HG02763 (cell line): ENCODE results near the gene COMT.

Experiments used
- ATAC-seq: cut with Tn5 transposase; IDR thresholded peaks from one replicate; pipeline ENCODE4 v1.9.1; 2021; ENCODE audit warnings: mild to moderate bottlenecking, moderate library complexity; ENCODE audit not compliant: unreplicated experiment

The COMT gene

DNA sequence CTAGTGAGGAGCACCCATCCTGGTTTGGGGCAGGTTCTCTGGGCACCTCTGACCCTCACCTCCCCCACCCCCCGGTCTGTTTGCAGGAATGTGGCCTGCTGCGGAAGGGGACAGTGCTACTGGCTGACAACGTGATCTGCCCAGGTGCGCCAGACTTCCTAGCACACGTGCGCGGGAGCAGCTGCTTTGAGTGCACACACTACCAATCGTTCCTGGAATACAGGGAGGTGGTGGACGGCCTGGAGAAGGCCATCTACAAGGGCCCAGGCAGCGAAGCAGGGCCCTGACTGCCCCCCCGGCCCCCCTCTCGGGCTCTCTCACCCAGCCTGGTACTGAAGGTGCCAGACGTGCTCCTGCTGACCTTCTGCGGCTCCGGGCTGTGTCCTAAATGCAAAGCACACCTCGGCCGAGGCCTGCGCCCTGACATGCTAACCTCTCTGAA is 26.9 kb downstream of the COMT start:
- ATAC-seq = no peak

DNA sequence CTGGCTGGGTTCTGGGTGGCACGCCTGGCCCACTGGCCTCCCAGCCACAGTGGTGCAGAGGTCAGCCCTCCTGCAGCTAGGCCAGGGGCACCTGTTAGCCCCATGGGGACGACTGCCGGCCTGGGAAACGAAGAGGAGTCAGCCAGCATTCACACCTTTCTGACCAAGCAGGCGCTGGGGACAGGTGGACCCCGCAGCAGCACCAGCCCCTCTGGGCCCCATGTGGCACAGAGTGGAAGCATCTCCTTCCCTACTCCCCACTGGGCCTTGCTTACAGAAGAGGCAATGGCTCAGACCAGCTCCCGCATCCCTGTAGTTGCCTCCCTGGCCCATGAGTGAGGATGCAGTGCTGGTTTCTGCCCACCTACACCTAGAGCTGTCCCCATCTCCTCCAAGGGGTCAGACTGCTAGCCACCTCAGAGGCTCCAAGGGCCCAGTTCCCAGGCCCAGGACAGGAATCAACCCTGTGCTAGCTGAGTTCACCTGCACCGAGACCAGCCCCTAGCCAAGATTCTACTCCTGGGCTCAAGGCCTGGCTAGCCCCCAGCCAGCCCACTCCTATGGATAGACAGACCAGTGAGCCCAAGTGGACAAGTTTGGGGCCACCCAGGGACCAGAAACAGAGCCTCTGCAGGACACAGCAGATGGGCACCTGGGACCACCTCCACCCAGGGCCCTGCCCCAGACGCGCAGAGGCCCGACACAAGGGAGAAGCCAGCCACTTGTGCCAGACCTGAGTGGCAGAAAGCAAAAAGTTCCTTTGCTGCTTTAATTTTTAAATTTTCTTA is 27.8 kb downstream of the COMT start:
- no peak for ATAC-seq

DNA sequence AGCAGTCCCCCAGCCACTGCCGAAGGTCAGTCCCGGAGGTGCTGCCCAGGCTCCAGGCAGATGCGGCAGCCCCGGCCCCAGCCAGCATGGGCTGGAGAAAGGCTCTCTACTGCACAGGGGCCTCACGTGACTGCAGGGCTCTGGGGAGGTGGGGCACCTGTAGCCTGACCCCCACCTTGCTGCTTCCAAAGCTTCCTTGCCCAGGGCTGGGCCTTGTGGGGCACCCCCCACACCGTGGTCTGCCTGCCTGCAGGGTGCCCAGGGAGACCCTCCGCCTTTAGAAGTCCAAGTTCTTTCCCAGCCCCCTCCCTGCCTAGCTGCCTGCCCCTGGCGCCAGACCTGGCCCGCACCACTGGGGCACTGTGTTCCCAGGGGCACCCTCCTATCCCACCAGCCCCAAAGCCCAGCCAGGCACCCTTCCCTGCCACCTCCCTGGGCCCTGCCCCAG is 28.5 kb downstream of the COMT start:
- no peak for ATAC-seq

DNA sequence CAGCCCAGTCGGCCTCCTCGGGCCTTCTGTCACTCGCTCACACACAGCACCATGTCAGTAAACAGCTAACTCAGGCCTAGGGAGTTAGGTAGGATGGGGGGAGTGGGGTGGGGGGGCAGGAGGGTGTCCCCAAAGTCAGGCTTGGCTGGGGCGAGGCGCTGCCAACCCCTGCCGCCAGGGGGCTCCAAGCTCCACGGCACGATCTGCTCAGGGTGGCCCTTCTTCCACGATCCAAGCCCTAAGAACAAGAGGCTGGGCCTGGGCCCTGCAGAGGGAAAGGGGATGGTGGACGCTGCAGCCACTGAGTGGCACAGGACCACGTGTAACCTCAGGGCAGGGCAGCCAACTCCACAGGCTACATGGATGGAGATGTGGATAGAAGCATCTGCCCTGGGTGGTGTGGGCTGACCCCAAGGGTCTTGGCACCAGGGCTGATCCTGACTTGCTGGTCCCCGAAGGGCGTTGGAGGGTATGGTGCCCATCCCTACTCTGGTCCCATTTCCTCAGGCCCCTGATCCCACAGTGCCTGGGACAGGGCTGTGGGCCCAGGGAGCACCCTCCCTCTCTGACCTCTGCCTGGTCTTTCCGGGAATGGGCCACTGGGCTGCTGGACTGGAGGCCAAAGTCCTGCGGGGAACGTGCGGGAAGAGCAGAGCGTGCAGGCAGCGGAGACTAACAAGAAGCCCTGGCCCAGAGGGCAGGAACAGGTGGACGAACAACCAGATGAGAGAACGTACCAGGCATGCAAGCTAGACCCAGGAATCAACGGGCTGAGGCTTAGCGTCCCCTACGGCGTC is 29.1 kb downstream of the COMT start:
- no peak for ATAC-seq

DNA sequence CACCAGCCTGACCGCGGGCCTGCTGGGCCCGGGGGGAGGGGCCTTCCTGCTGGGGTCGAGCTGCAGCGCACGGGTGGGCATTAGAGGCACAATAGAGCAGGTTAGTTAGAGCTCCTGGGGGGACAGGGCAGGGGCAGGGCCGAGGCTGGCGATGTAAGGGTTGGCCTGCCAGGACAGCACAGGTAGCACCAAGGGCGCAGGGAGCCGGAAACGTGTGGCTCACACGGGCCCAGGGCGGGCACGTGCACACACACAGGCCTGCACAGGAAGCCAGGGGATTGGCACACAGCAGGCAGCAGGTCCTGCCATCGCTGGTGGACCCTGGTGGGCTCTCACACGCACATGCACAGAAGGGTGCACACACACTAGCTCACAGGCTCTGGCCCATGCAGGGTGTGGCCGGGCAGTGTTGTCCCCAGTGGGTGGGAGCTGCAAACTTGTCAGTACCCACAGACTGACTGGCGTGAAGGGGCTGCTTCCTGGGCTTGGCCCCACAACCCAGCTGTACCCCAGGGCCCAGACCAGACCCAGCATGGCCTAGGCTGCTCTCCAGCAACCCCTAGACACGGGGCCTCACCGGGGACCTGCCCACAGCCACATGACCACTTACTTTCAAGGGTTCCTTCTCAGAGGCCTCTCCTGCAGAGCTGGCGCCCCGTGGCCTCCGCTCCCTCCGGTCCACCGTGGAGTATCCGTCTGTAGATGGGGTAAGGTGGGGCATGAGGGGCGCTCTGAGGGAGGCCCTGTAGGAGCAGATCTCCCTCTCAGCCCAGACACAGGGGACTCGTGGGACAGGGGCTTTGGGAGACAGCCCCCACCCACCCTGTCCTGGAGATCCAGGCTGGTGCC is 29.9 kb downstream of the COMT start:
- ATAC-seq = no peak

DNA sequence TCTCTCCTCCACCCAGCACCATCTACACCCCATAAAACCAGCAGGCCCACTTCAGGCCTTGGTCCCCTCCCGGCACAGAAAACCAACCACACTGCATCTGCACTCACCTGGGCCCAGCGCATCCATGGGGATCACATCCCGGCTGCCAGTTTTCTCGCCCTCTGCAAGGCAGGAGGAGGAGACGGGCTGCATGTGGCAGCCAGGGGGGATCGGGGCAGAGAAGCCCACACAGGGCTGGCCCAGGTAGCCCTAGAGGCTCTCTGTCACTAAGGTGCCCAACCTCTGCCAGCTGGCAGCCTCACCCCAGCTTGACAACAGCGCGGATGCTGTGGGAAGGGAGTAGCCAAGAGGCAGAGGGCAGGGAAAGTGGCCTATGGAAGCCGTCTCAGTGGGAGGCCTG is 30.7 kb downstream of the COMT start:
- no peak for ATAC-seq

DNA sequence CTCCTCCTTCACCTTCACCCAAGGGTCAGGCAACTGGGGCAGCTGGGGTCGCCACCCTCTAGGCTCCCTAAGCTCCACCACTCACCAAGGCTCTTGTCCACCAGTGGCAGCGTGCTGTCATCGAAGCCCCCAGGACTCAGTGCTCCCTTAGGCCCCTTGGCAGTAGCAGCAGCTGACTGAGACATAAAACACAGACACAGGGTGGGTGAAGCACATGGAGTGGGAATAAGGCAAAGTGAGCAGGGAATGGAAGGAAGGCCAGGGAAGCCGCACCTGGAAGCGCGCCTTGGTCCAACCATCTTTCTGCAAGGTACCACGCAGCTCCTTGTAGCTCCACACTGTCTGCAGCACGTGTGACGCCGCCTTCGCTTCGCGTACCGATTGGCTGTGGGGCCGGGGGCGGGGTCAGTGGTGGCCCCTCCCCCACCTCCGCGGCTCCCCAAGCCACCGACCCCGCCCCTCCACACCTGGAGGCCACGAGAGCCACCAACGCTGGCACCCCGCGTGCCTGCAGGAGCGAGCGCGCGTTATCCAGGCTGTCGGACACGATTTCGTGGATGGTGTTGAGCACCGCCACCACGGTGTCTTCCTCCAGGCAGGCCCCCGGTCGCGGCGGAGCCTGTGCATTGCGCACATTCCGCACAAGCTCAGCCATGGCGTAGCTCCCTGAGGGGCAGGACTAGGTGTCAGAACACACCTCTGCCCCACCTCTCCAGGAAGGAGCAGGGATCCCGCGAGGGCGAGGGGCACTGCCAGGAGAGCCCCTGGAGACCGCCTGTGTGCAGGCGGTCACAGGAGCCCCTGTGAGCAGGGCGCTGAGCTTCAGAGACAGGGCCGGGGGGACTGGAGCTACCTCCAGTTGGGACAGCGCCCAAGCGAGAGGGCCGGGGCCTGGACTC is 31.3 kb downstream of the COMT start:
- ATAC-seq = no peak

DNA sequence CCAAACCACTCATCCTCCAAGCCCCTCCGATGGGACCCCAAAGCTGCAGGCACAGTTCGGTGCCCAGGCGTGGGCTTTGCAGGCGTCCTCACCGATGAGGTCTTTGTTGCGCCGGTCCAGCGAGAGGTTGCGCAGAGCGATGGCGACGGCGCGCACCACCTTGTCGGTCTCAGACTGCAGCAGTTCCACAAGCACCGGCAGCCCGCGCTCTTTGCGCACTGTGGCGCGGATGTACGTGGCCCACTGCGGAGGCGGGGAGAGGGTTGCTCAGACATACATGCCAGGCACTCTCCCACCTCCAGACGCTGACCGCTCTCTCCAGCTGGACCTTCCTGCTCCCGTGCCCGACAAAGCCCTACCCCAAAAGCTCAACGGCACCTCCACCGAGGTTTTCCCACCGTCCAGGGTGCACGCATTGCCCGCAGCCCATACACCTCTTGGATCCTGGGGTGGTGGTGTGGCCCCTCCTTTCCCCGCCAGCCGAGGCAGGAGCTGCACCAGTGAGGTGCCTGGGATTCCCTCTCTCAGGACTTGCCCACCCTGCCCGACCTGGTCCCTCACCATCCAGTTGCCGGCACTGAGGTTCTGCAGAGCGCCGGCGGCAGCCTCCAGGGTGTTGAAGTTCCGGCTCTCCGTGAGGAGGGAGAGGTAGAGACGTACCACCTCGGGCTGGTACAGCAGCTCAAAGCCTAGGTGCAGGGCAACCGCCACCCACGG is 32.1 kb downstream of the COMT start:
- no peak for ATAC-seq

DNA sequence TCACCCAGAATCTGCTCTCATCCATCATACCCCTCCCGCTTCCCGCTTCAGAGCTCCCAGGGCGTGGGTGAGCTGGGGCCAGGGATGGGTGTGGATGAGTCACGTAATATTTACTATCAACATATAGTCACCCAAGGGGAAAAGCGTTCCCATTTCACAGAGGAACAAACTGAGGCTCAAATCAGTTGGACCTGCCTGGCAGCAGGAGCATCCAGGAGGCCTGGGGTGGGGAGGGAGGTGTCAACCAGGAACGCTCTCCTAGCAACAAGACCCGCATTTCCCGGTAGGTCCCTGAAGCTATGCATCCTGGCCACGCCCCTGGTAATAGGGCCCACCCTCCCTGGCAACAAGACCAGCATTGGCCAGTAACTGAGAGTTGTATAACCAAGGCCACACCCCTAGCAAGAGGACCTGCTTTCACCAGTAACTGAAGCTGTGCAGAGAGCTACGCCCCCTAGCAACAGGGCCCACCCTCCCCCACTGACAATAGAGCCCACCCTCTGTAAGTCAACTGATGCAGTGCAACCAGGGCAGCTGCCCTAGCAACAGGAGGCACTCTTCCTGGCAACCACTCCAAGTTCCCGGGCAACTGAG is 32.8 kb downstream of the COMT start:
- no peak for ATAC-seq

DNA sequence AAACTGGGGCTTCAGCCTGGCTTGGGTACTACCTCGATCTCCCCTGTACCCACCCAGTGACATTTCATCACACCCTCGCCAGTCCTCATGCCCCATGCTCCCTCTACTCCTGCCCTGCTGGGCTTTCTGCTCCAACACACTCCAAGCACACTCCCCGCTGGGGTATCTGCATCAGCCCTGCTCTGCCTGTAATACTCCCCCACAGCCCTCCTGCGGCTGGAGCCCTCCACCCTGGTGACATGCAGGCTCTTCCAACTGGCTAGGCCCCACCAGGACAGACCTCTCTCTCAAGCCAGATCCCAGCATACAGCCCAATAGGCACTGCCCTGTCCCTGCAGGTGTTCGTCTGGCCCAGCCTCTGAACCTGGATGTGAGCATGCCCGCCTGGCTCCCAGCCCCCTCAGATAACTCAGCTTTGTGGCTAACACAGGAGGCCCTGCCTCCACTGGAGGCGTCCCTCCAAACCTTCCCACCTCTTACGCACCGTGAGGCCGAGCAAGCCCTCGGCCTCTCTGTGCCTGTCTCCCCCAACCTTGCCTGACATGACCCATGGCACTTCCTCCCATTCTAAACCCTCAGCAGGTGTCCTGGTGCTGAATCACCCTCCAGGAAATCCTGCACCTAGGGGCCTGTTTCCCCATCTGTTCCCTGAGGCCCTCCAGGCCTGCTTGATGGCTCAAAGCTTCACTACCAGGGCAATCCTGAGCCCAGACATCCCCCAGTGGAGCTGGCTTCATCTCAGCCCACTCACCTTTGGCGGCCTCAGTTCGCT is 33.5 kb downstream of the COMT start:
- ATAC-seq = no peak

DNA sequence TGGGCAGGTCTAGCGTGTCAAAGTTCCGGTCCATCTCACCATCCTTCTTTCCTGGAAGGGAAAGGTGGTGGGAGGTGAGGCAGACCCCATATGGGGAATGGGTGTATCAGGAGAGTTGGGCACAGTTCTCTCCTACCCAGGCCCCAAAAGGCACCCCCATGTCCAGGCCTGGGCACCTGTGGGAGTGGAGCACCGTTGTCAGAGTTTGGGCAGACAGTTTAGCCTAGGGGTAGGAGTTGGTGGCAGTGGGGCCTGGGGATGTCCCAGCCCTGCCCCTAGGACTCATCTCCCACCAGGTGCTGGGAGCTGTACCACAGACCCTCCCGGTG is 34.1 kb downstream of the COMT start:
- ATAC-seq = no peak

DNA sequence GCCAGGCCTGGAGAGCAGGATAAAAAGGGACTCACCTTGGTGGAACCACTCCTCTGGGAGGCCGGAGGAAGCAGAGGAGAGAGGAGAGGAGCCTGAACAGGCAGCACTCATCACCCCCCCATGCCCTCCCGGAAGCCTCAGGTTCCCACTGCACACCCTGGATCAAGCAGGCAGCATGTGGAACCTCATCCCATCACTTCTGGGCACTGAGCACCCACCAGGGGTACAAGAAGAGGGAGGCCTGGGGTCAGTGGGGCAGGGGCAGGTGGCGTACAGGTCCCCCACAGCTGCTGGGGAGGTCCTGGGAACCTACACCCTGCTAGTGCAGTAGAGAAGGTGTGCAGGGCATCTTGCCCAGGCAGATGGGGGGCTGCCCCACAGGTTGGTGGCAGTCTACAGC is 35.1 kb downstream of the COMT start:
- ATAC-seq = no peak

DNA sequence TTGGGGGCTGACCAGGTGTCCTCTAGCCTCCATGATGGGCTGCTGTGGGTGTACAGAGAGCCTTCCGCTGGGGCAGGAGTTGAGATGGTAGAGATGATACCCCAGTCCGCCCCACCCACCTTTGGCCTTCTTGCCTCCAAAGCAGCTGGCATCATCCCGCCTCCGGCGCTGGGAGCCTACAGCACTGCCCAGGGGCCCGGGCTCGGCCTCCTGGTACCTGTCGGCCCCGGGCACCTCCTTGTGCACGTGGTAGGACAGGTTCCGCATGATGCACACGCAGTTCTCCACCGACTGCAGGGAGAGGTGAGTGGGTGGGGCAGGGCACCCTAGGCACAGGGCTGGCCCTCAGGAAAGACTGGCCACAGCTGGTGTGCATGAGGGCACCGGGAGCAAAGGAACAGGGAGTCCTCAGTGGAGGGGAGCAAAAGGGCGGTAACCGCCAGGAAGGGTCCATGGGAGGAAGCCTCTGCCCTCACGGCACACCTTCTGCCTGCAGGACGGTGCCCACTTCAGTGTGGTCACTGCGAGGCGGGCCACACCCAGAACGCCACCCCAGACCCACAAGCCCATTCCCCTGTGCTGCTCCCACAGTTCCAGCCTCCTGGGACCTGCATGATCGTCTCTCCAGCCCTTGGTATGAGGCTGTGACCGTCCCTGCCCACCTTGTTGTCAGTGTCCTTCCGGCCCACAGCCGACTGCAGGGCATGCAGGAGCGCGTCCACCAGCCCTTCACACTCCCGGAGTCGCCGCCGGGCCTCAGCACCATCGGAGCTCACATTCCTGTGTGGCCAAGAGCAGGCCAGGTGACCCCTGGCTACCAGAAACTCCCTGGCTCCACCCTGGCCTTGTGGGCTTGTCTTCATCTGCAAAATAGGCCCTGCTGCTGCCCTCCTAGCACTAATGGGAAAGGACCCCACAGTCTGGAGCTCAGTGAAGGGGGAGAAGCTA is 36.0 kb downstream of the COMT start:
- no peak for ATAC-seq

DNA sequence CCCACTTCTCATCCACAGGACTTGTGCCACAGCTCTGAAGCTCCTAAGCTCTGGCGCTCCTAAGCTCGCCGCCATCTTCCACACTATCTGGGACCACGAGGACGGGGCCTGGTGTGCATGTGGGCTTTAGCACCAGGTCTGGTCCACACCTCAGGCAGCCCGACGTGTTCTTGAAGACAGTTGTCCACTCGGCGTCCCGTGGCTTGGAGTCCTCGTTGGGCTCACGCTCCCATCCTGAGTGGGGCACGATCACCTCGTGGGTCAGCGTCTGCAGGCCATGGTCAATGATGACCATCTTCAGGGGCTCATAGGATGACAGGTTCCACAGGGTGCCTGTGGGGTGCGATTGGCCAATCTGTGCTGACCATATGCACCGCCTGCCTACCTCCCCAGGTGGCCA is 37.2 kb downstream of the COMT start:
- ATAC-seq = no peak

DNA sequence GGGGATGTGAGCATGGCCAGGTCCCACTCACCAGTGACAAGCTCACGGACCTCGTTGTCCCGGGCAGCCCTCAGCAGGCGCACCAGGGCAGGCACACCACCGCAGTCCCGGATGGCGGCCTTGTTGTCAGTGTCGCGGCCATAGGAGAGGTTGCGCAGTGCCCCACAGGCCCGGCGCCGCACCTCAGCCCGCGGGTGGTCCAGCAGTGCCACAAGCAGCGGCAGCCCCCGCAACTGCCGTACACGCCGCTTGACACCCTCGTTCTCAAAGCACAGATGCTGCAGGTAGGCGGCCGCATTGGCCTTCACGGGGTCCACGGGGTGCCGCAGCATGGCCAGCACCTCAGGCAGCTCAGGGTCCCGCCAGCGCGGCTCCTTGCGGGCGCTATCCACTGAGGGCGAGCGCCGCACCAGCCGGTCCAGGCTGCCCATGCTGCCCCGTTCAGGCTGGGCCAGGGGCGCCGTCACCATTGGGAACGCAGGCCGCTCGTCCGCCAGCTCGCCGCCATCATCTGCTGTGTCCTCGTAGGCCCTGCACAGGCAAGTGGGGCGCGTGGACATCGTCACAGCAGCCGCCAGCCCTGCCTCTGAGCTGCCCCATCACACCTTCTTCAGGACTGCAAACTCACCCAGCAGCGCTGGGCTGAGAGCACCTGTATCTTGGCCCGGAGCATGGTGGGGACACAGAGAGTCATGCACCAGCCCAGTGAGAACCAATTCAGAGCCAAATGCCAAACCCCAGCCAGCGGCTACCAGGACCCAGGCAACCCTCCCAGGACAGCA is 38.3 kb downstream of the COMT start:
- no peak for ATAC-seq

DNA sequence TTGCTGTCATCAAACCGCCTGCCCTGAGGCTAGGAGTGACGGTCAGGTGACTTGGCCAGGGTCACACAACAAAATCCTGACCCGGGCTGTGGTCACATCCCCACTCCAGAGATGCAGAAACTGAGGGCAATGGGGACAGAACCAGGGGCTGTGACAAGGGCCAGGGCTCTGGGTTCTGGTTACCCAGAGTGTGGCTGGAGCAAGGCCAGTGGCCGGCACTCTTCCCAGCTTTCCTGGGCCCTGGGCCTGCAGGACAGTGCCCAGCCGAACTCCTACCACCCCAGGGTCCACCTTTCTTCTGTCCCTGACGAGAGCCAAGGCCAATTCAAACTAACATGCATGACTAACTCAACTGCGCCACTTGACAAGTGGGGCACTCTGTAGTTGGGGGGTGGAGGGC is 39.2 kb downstream of the COMT start:
- no peak for ATAC-seq
